HepG2 (cell line): ENCODE measurements around the gene PPP1R1B. TPM values are rescaled to one million over a fixed set of nuclear protein-coding genes. Genes with fewer than 3 reads are reported as not detected.

Source experiments
- EP300 ChIP-seq, 3 experiments: sonication (generic) in 1 of 3; formaldehyde crosslinking in 1 of 3; IDR thresholded peaks; 2 replicates each; pipeline versions ENCODE4 v1.5.1 to v1.6.1; 2011 to 2020; ENCODE audit warnings: low read depth in 2 of 3, low read length in 2 of 3, borderline replicate concordance in 1 of 3, improper control_type of control experiment in 1 of 3, mild to moderate bottlenecking in 1 of 3, missing genetic modification reagents in 1 of 3, moderate library complexity in 1 of 3
- FOXA3 ChIP-seq: IDR thresholded peaks from 2 replicates; pipeline ENCODE4 v1.6.1; 2016; ENCODE audit warnings: missing genetic modification reagents, missing compliant biosample characterization
- HDAC2 ChIP-seq: sonication (generic); formaldehyde crosslinking; IDR thresholded peaks from 2 replicates; pipeline ENCODE4 v1.4.0; 2020; ENCODE audit warnings: missing genetic modification reagents
- HIVEP1 ChIP-seq: sonication (generic); formaldehyde crosslinking; IDR thresholded peaks from 2 replicates; pipeline ENCODE4 v1.4.0; 2020; ENCODE audit warnings: mild to moderate bottlenecking, missing genetic modification reagents
- MIER2 ChIP-seq: IDR thresholded peaks from 2 replicates; pipeline ENCODE4 v1.6.1; 2016; ENCODE audit warnings: missing biosample characterization, missing genetic modification reagents
- MXI1 ChIP-seq: IDR thresholded peaks from 3 replicates; pipeline ENCODE4 v1.6.1; 2012; ENCODE audit warnings: low read depth, low read length, inconsistent platforms, borderline replicate concordance
- PPARG ChIP-seq: conservative IDR thresholded peaks from 2 replicates; pipeline ENCODE4 v1.6.1; 2016; ENCODE audit warnings: missing biosample characterization, missing genetic modification reagents
- RFXANK ChIP-seq: IDR thresholded peaks from 2 replicates; pipeline ENCODE4 v1.6.1; 2016
- STAG1 ChIP-seq: sonication (generic); formaldehyde crosslinking; IDR thresholded peaks from 2 replicates; pipeline ENCODE4 v1.4.0; 2020; ENCODE audit warnings: missing genetic modification reagents
- ZNF33A ChIP-seq: sonication (generic); formaldehyde crosslinking; IDR thresholded peaks from 2 replicates; pipeline ENCODE4 v1.5.1; 2020; ENCODE audit warnings: missing genetic modification reagents, mild to moderate bottlenecking, moderate library complexity, borderline replicate concordance
- ZNF616 ChIP-seq: sonication (generic); formaldehyde crosslinking; IDR thresholded peaks from 2 replicates; pipeline ENCODE4 v1.5.0; 2020; ENCODE audit warnings: low read depth, mild to moderate bottlenecking, missing genetic modification reagents
- polyA plus RNA-seq, 8 experiments: library from polyadenylated mRNA; depleted of rRNA in 3 of 8; stranded (reverse) in 7 of 8; unstranded in 1 of 8; fragments of >200 nt; fragmentation: Illumina TruSeq in 4 of 8; extraction: Trizol in 4 of 8; gene quantifications; 2 replicates each; pipeline versions ENCODE4 v1.2.1 to v1.2.3, GENCODE V29; 2011 to 2016; ENCODE audit warnings: low read depth in 4 of 8, missing spikeins in 1 of 8, mixed read lengths in 1 of 8; ENCODE audit not compliant: insufficient read depth in 1 of 8
- total RNA-seq, 5 experiments: library from RNA; depleted of rRNA; stranded (reverse); fragments of >200 nt; fragmentation: Illumina TruSeq; extraction: Trizol; gene quantifications; 2 replicates each; pipeline ENCODE4 v1.2.3, GENCODE V29; 2016; ENCODE audit warnings: low read depth in 1 of 5
- TF ChIP-seq, protein P1 (sequence below): sonication (generic); formaldehyde crosslinking; IDR thresholded peaks from 2 replicates; pipeline ENCODE4 v1.5.0; 2020; ENCODE audit warnings: mild to moderate bottlenecking, missing genetic modification reagents, moderate library complexity
- TF ChIP-seq, protein P2 (sequence below): sonication (generic); formaldehyde crosslinking; IDR thresholded peaks from 2 replicates; pipeline ENCODE4 v1.4.0; 2020; ENCODE audit warnings: missing genetic modification reagents, borderline replicate concordance
- TF ChIP-seq, protein P3 (sequence below): IDR thresholded peaks from 2 replicates; pipeline ENCODE4 v1.6.1; 2016
- TF ChIP-seq, protein P4 (sequence below): sonication (generic); formaldehyde crosslinking; IDR thresholded peaks from one replicate; pipeline ENCODE4 v1.5.1; 2020; ENCODE audit warnings: mild to moderate bottlenecking, missing genetic modification reagents; ENCODE audit errors: not compliant biosample characterization

The PPP1R1B gene
- total and polyA plus RNA-seq, 2 of the 13 experiments (the other 11 are each of a cell fraction or from before 2014, with no cell fraction given), result 0.08 TPM; not detected in 1

DNA sequence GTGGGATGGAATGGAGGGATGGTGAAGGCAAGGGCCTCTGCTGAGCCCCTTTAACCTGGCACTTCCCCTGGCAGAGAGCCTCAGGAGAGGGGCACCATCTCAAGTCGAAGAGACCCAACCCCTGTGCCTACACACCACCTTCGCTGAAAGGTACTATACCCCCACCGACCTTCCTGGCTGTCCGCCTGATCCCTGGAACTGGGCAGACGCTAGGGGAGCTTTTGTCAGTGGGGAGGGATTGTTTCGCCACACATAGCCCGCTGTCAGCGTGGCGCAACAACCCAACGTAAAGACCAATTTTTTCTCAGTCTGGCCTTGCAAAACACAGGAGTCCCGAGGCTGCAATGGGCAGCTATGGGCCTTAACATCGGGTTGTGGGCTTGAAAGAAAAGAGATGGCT, 3.1 kb downstream of the PPP1R1B start (continued):
- 0 out of 2 replicates have a peak, but pooled peaks have one; percentile 29 for TF ChIP-seq MIER2 (CRISPR knock-in tag)
- no peak for TF ChIP-seq HIVEP1
- no peak for TF ChIP-seq FOXA3 (CRISPR knock-in tag)
- TF ChIP-seq, protein P1, sequence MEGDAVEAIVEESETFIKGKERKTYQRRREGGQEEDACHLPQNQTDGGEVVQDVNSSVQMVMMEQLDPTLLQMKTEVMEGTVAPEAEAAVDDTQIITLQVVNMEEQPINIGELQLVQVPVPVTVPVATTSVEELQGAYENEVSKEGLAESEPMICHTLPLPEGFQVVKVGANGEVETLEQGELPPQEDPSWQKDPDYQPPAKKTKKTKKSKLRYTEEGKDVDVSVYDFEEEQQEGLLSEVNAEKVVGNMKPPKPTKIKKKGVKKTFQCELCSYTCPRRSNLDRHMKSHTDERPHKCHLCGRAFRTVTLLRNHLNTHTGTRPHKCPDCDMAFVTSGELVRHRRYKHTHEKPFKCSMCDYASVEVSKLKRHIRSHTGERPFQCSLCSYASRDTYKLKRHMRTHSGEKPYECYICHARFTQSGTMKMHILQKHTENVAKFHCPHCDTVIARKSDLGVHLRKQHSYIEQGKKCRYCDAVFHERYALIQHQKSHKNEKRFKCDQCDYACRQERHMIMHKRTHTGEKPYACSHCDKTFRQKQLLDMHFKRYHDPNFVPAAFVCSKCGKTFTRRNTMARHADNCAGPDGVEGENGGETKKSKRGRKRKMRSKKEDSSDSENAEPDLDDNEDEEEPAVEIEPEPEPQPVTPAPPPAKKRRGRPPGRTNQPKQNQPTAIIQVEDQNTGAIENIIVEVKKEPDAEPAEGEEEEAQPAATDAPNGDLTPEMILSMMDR (CRISPR knock-in tag), result peak; percentile 39
- TF ChIP-seq, protein P2, sequence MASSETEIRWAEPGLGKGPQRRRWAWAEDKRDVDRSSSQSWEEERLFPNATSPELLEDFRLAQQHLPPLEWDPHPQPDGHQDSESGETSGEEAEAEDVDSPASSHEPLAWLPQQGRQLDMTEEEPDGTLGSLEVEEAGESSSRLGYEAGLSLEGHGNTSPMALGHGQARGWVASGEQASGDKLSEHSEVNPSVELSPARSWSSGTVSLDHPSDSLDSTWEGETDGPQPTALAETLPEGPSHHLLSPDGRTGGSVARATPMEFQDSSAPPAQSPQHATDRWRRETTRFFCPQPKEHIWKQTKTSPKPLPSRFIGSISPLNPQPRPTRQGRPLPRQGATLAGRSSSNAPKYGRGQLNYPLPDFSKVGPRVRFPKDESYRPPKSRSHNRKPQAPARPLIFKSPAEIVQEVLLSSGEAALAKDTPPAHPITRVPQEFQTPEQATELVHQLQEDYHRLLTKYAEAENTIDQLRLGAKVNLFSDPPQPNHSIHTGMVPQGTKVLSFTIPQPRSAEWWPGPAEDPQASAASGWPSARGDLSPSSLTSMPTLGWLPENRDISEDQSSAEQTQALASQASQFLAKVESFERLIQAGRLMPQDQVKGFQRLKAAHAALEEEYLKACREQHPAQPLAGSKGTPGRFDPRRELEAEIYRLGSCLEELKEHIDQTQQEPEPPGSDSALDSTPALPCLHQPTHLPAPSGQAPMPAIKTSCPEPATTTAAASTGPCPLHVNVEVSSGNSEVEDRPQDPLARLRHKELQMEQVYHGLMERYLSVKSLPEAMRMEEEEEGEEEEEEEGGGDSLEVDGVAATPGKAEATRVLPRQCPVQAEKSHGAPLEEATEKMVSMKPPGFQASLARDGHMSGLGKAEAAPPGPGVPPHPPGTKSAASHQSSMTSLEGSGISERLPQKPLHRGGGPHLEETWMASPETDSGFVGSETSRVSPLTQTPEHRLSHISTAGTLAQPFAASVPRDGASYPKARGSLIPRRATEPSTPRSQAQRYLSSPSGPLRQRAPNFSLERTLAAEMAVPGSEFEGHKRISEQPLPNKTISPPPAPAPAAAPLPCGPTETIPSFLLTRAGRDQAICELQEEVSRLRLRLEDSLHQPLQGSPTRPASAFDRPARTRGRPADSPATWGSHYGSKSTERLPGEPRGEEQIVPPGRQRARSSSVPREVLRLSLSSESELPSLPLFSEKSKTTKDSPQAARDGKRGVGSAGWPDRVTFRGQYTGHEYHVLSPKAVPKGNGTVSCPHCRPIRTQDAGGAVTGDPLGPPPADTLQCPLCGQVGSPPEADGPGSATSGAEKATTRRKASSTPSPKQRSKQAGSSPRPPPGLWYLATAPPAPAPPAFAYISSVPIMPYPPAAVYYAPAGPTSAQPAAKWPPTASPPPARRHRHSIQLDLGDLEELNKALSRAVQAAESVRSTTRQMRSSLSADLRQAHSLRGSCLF, result no peak
- TF ChIP-seq RFXANK (CRISPR knock-in tag), result no peak
- no peak for TF ChIP-seq PPARG (CRISPR knock-in tag)
- TF ChIP-seq, protein P3, sequence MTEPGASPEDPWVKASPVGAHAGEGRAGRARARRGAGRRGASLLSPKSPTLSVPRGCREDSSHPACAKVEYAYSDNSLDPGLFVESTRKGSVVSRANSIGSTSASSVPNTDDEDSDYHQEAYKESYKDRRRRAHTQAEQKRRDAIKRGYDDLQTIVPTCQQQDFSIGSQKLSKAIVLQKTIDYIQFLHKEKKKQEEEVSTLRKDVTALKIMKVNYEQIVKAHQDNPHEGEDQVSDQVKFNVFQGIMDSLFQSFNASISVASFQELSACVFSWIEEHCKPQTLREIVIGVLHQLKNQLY (CRISPR knock-in tag), result no peak
- TF ChIP-seq HDAC2, result no peak
- TF ChIP-seq ZNF616 (CRISPR knock-in tag), result no peak
- TF ChIP-seq, protein P4, sequence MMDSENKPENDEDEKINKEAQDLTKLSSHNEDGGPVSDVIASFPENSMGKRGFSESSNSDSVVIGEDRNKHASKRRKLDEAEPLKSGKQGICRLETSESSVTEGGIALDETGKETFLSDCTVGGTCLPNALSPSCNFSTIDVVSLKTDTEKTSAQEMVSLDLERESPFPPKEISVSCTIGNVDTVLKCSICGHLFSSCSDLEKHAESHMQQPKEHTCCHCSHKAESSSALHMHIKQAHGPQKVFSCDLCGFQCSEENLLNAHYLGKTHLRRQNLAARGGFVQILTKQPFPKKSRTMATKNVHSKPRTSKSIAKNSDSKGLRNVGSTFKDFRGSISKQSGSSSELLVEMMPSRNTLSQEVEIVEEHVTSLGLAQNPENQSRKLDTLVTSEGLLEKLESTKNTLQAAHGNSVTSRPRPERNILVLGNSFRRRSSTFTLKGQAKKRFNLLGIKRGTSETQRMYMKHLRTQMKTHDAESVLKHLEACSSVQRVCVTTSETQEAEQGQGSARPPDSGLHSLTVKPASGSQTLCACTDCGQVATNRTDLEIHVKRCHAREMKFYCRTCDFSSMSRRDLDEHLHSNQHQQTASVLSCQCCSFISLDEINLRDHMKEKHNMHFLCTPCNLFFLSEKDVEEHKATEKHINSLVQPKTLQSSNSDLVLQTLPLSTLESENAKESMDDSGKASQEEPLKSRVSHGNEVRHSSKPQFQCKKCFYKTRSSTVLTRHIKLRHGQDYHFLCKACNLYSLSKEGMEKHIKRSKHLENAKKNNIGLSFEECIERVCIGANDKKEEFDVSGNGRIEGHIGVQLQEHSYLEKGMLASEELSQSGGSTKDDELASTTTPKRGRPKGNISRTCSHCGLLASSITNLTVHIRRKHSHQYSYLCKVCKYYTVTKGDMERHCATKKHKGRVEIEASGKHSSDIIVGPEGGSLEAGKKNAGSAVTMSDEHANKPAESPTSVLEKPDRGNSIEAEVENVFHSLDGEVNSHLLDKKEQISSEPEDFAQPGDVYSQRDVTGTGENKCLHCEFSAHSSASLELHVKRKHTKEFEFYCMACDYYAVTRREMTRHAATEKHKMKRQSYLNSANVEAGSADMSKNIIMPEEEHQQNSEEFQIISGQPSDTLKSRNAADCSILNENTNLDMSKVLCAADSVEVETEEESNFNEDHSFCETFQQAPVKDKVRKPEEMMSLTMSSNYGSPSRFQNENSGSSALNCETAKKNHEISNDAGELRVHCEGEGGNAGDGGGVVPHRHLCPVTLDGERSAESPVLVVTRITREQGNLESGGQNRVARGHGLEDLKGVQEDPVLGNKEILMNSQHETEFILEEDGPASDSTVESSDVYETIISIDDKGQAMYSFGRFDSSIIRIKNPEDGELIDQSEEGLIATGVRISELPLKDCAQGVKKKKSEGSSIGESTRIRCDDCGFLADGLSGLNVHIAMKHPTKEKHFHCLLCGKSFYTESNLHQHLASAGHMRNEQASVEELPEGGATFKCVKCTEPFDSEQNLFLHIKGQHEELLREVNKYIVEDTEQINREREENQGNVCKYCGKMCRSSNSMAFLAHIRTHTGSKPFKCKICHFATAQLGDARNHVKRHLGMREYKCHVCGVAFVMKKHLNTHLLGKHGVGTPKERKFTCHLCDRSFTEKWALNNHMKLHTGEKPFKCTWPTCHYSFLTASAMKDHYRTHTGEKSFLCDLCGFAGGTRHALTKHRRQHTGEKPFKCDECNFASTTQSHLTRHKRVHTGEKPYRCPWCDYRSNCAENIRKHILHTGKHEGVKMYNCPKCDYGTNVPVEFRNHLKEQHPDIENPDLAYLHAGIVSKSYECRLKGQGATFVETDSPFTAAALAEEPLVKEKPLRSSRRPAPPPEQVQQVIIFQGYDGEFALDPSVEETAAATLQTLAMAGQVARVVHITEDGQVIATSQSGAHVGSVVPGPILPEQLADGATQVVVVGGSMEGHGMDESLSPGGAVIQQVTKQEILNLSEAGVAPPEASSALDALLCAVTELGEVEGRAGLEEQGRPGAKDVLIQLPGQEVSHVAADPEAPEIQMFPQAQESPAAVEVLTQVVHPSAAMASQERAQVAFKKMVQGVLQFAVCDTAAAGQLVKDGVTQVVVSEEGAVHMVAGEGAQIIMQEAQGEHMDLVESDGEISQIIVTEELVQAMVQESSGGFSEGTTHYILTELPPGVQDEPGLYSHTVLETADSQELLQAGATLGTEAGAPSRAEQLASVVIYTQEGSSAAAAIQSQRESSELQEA (CRISPR knock-in tag), result no peak
- TF ChIP-seq EP300 (IDR thresholded peaks at IDR 0.05; ENCODE audit: low read depth in 2 of 2, low read length in 2 of 2), result no peak
- no peak for TF ChIP-seq EP300 (CRISPR knock-in tag; IDR thresholded peaks at IDR 0.05; ENCODE audit: borderline replicate concordance)
- TF ChIP-seq STAG1 (CRISPR knock-in tag), result no peak
- TF ChIP-seq ZNF33A, result no peak
- no peak for TF ChIP-seq MXI1
